ENCODE results near the gene LRRK1.
A peak's percentile ranks its signal among the peaks of the same experiment; 100 is the strongest.

Gene LRRK1

GRCh38 chr15:101051291-101052030, 132.3 kb downstream of the LRRK1 start:
- no peak overlapping the region for H3K4me3 Mint-ChIP-seq
- DNase-seq = no peak
- H3K4me1 Mint-ChIP-seq (ENCODE audit: low read depth) = no peaks in the 10 kb centered on the region
- no peak overlapping the region for H3K27ac Mint-ChIP-seq
- no peaks in the 10 kb centered on the region for H3K36me3 Mint-ChIP-seq (ENCODE audit: low read depth)
- no peaks in the 10 kb centered on the region for H3K27me3 Mint-ChIP-seq
- no peaks in the 10 kb centered on the region for H3K9me3 Mint-ChIP-seq

GRCh38 chr15:101052031-101052620, 133.0 kb downstream of the LRRK1 start:
- H3K36me3 Mint-ChIP-seq (ENCODE audit: low read depth) = no peaks in the 10 kb centered on the region

GRCh38 chr15:101052681-101053121, 133.5 kb downstream of the LRRK1 start:
- DNase-seq = peak; percentile 14
- Mint-ChIP-seq H3K27ac (no peak overlapping the region), H3K27me3 (no peaks in the 10 kb centered on the region), H3K9me3 (no peaks in the 10 kb centered on the region), H3K36me3 (ENCODE audit: low read depth) (no peaks in the 10 kb centered on the region), H3K4me3 (no peak overlapping the region), H3K4me1 (ENCODE audit: low read depth) (no peaks in the 10 kb centered on the region)

More at GRCh38 chr15:101052031-101052620, 133.0 kb downstream of the LRRK1 start:
- DNase-seq = no peak
- Mint-ChIP-seq H3K9me3 (no peaks in the 10 kb centered on the region), H3K4me3 (no peak overlapping the region), H3K27me3 (no peaks in the 10 kb centered on the region), H3K27ac (no peak overlapping the region), H3K4me1 (ENCODE audit: low read depth) (no peaks in the 10 kb centered on the region)

- no peak overlapping the region for H3K27ac Mint-ChIP-seq
- no peaks in the 10 kb centered on the region for H3K36me3 Mint-ChIP-seq (ENCODE audit: low read depth)
- no peaks in the 10 kb centered on the region for H3K27me3 Mint-ChIP-seq
- H3K4me3 Mint-ChIP-seq = no peak overlapping the region
- H3K9me3 Mint-ChIP-seq = no peaks in the 10 kb centered on the region
- DNase-seq = no peak
- H3K4me1 Mint-ChIP-seq (ENCODE audit: low read depth) = no peaks in the 10 kb centered on the region
These were observed 134.1 kb downstream of the LRRK1 start for GRCh38 chr15:101053261-101053660.

GRCh38 chr15:101054116-101054515, 135.0 kb downstream of the LRRK1 start:
- DNase-seq = no peak
- Mint-ChIP-seq H3K4me3 (no peak overlapping the region), H3K36me3 (ENCODE audit: low read depth) (no peaks in the 10 kb centered on the region), H3K27ac (no peak overlapping the region), H3K27me3 (no peaks in the 10 kb centered on the region), H3K4me1 (ENCODE audit: low read depth) (no peaks in the 10 kb centered on the region), H3K9me3 (no peaks in the 10 kb centered on the region)

GRCh38 chr15:101054991-101055390, 135.8 kb downstream of the LRRK1 start:
- H3K36me3 Mint-ChIP-seq (ENCODE audit: low read depth) = no peaks in the 10 kb centered on the region
- H3K27ac Mint-ChIP-seq = no peak overlapping the region
- H3K27me3 Mint-ChIP-seq = no peaks in the 10 kb centered on the region
- H3K4me3 Mint-ChIP-seq = no peak overlapping the region
- H3K9me3 Mint-ChIP-seq = no peaks in the 10 kb centered on the region
- no peak for DNase-seq
- H3K4me1 Mint-ChIP-seq (ENCODE audit: low read depth) = no peaks in the 10 kb centered on the region

GRCh38 chr15:101055411-101055810, 136.3 kb downstream of the LRRK1 start:
- Mint-ChIP-seq H3K4me3 (no peak overlapping the region), H3K9me3 (no peaks in the 10 kb centered on the region), H3K36me3 (ENCODE audit: low read depth) (no peaks in the 10 kb centered on the region), H3K4me1 (ENCODE audit: low read depth) (no peaks in the 10 kb centered on the region), H3K27me3 (no peaks in the 10 kb centered on the region), H3K27ac (no peak overlapping the region)
- no peak for DNase-seq

GRCh38 chr15:101056366-101057334, 137.5 kb downstream of the LRRK1 start:
- Mint-ChIP-seq H3K36me3 (ENCODE audit: low read depth) (no peaks in the 10 kb centered on the region), H3K9me3 (no peaks in the 10 kb centered on the region), H3K4me3 (no peak overlapping the region), H3K27me3 (no peaks in the 10 kb centered on the region), H3K27ac (no peak overlapping the region), H3K4me1 (ENCODE audit: low read depth) (no peaks in the 10 kb centered on the region)
- no peak for DNase-seq

- Mint-ChIP-seq H3K4me1 (ENCODE audit: low read depth) (no peaks in the 10 kb centered on the region), H3K27me3 (no peaks in the 10 kb centered on the region), H3K9me3 (no peaks in the 10 kb centered on the region), H3K36me3 (ENCODE audit: low read depth) (no peaks in the 10 kb centered on the region), H3K27ac (no peak overlapping the region), H3K4me3 (no peak overlapping the region)
- DNase-seq = no peak
These were observed 138.8 kb downstream of the LRRK1 start for GRCh38 chr15:101057841-101058407.

GRCh38 chr15:101058735-101059134, 139.6 kb downstream of the LRRK1 start:
- Mint-ChIP-seq H3K27me3 (no peaks in the 10 kb centered on the region), H3K9me3 (no peaks in the 10 kb centered on the region), H3K4me3 (no peak overlapping the region), H3K27ac (no peak overlapping the region), H3K4me1 (ENCODE audit: low read depth) (no peaks in the 10 kb centered on the region), H3K36me3 (ENCODE audit: low read depth) (no peaks in the 10 kb centered on the region)
- DNase-seq = no peak

- H3K9me3 Mint-ChIP-seq = no peaks in the 10 kb centered on the region
- H3K4me3 Mint-ChIP-seq = no peak overlapping the region
- H3K27ac Mint-ChIP-seq = peak overlapping the region; percentile 16
- no peak for DNase-seq
- no peaks in the 10 kb centered on the region for H3K4me1 Mint-ChIP-seq (ENCODE audit: low read depth)
- H3K36me3 Mint-ChIP-seq (ENCODE audit: low read depth) = no peaks in the 10 kb centered on the region
- no peaks in the 10 kb centered on the region for H3K27me3 Mint-ChIP-seq
These were observed 140.5 kb downstream of the LRRK1 start for GRCh38 chr15:101059381-101060341.

- H3K36me3 Mint-ChIP-seq (ENCODE audit: low read depth) = no peaks in the 10 kb centered on the region
- no peak overlapping the region for H3K27ac Mint-ChIP-seq
- H3K27me3 Mint-ChIP-seq = no peaks in the 10 kb centered on the region
- H3K4me3 Mint-ChIP-seq = no peak overlapping the region
- no peaks in the 10 kb centered on the region for H3K4me1 Mint-ChIP-seq (ENCODE audit: low read depth)
- peak; percentile 22 for DNase-seq
- H3K9me3 Mint-ChIP-seq = no peaks in the 10 kb centered on the region
These were observed 141.7 kb downstream of the LRRK1 start for GRCh38 chr15:101060576-101061551.

GRCh38 chr15:101062063-101062462, 142.9 kb downstream of the LRRK1 start:
- no peaks in the 10 kb centered on the region for H3K9me3 Mint-ChIP-seq
- H3K4me3 Mint-ChIP-seq = no peak overlapping the region
- H3K27ac Mint-ChIP-seq = no peak overlapping the region
- no peaks in the 10 kb centered on the region for H3K27me3 Mint-ChIP-seq
- no peak for DNase-seq
- no peaks in the 10 kb centered on the region for H3K4me1 Mint-ChIP-seq (ENCODE audit: low read depth)
- H3K36me3 Mint-ChIP-seq (ENCODE audit: low read depth) = no peaks in the 10 kb centered on the region
